Transverse colon (tissue), 3 donors: ENCODE measurements around the gene SNX27.

Source experiments
- POLR2A ChIP-seq: fragments of 450-650 bp; IDR thresholded peaks from one replicate; pipeline ENCODE4 v1.6.1; 2016; ENCODE audit warnings: antibody characterized with exemption, mild to moderate bottlenecking, moderate library complexity
- TF ChIP-seq, protein P1 (sequence below), 5 experiments: fragments of 200-600 bp in 3 of 5; fragments of 450-650 bp in 2 of 5; sonication (generic) in 3 of 5; IDR thresholded peaks; 1 replicate in 2 of 5; 2 replicates in 3 of 5; pipeline ENCODE4 v1.5.1; 2016 to 2017; ENCODE audit warnings: antibody characterized with exemption in 5 of 5, inconsistent platforms in 3 of 5, mild to moderate bottlenecking in 2 of 5, moderate library complexity in 1 of 5

DNA sequence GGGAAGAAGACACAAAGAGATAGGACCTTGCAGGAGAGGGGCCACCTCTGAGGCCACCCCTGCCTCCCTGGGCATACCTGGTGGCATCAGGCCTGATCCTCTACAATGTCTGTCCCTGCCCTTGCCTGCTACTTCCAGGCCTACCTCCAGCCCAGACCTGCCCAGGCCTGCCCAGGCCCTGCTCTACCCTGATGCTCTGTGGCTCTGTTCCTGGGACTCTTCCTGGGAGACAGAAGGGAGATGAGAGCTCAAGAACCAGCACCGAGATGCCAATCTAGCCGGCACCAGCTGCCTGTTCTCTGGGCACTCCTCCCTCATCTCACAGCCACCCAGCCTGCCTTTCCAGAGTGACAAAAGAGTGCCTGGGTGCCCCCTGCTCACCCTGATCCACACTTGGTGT is 102.0 kb downstream of the SNX27 start:
- TF ChIP-seq, protein P1, sequence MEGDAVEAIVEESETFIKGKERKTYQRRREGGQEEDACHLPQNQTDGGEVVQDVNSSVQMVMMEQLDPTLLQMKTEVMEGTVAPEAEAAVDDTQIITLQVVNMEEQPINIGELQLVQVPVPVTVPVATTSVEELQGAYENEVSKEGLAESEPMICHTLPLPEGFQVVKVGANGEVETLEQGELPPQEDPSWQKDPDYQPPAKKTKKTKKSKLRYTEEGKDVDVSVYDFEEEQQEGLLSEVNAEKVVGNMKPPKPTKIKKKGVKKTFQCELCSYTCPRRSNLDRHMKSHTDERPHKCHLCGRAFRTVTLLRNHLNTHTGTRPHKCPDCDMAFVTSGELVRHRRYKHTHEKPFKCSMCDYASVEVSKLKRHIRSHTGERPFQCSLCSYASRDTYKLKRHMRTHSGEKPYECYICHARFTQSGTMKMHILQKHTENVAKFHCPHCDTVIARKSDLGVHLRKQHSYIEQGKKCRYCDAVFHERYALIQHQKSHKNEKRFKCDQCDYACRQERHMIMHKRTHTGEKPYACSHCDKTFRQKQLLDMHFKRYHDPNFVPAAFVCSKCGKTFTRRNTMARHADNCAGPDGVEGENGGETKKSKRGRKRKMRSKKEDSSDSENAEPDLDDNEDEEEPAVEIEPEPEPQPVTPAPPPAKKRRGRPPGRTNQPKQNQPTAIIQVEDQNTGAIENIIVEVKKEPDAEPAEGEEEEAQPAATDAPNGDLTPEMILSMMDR (IDR thresholded peaks at IDR 0.05): no peak
- TF ChIP-seq POLR2A: no peak
